Activated CD4-positive, alpha-beta memory T cell treated with anti-CD3 and anti-CD28 coated beads, Interleukin-2, amount 10 ng/mL, durations not matched to agents 7 days and 5 days (primary cell): ENCODE results near the gene FAM174C. TPM values are rescaled to one million over a fixed set of nuclear protein-coding genes. Genes with fewer than 3 reads are reported as not detected.

Experiments
- CTCF ChIA-PET: fragments of 350-600 bp; sonication (Branson Sonifier 250); formaldehyde crosslinking; loops from one replicate; lab custom pipeline; 2021; ENCODE audit warnings: antibody characterized with exemption, inconsistent platforms; lab: Charles Lee
- POLR2A ChIA-PET: fragments of 350-600 bp; sonication (Branson Sonifier 250); formaldehyde crosslinking; loops from one replicate; lab custom pipeline; 2021; ENCODE audit warnings: antibody characterized with exemption; lab: Charles Lee
- DNase-seq: peaks from one replicate; pipeline ENCODE4 v3.0.0-alpha.2; 2020
- H3K27ac Mint-ChIP-seq: one replicate; pipeline ENCODE4 v1.8.0; 2021; ENCODE audit warnings: mild to moderate bottlenecking, mixed read lengths
- H3K27me3 Mint-ChIP-seq: one replicate; pipeline ENCODE4 v1.8.0; 2021; ENCODE audit warnings: mixed read lengths
- H3K36me3 Mint-ChIP-seq: one replicate; pipeline ENCODE4 v1.8.0; 2021; ENCODE audit warnings: low read depth, mixed read lengths
- H3K4me1 Mint-ChIP-seq: one replicate; pipeline ENCODE4 v1.8.0; 2021; ENCODE audit warnings: mixed read lengths
- H3K4me3 Mint-ChIP-seq: one replicate; pipeline ENCODE4 v1.8.0; 2021; ENCODE audit warnings: mild to moderate bottlenecking, mixed read lengths
- H3K9me3 Mint-ChIP-seq: one replicate; pipeline ENCODE4 v1.8.0; 2021; ENCODE audit warnings: mixed read lengths
- total RNA-seq, 2 experiments: library from RNA; stranded (reverse); gene quantifications; one replicate each; pipeline ENCODE4 v1.2.3, GENCODE V29; 2021

The FAM174C gene
- total RNA-seq, 2 experiments from 2014 or later: 45.9 to 50.1 TPM

- Mint-ChIP-seq H3K9me3 (no peaks in the 10 kb centered on the region), H3K27ac (peak overlapping the region; percentile 82), H3K36me3 (peaks cover 24% of the 10 kb centered on the region), H3K4me3 (peak overlapping the region; percentile 80), H3K4me1 (peaks cover 16% of the 10 kb centered on the region), H3K27me3 (no peaks in the 10 kb centered on the region)
- POLR2A ChIA-PET: interaction anchor here (0.6 to 1.6 kb wide), 9 partner anchors 8 to 228 kb away, joined by 3 to 12 read pairs (median 3); partner anchors contain the start of genes ATP5F1D, CIRBP, RNU6-2 and TMEM259
- peak; percentile 97 for DNase-seq
- CTCF ChIA-PET: interaction anchor here (1.0 kb wide), 1 partner anchor 17 kb away, joined by 3 read pairs; no protein-coding TSS in a partner anchor
These were observed 25.9 kb upstream of the FAM174C start for GRCh38 chr19:1249298-1249989.

GRCh38 chr19:1249990-1250436, 25.3 kb upstream of the FAM174C start:
- H3K36me3 Mint-ChIP-seq: peaks cover 28% of the 10 kb centered on the region
- H3K27ac Mint-ChIP-seq: peak overlapping the region; percentile 82
- no peak for DNase-seq
- peak overlapping the region; percentile 80 for H3K4me3 Mint-ChIP-seq
- no peaks in the 10 kb centered on the region for H3K27me3 Mint-ChIP-seq
- H3K4me1 Mint-ChIP-seq: peaks cover 17% of the 10 kb centered on the region
- POLR2A ChIA-PET: interaction anchor here (0.6 to 1.0 kb wide), 4 partner anchors 9 to 229 kb away, joined by 3 to 10 read pairs (median 3); partner anchors contain the start of genes ATP5F1D, CIRBP and RNU6-2
- CTCF ChIA-PET: no interaction called here
- H3K9me3 Mint-ChIP-seq: no peaks in the 10 kb centered on the region

GRCh38 chr19:1250437-1251260, 24.7 kb upstream of the FAM174C start:
- ChIA-PET CTCF (no interaction called here), POLR2A (interaction anchor here (0.6 to 3.3 kb wide), 5 partner anchors 9 to 229 kb away, joined by 3 to 162 read pairs (median 3); partner anchors contain the start of genes ATP5F1D, CIRBP and RNU6-2)
- DNase-seq: peak; percentile 56
- Mint-ChIP-seq H3K27ac (peak overlapping the region; percentile 93), H3K27me3 (no peaks in the 10 kb centered on the region), H3K36me3 (peaks cover 32% of the 10 kb centered on the region), H3K4me3 (peak overlapping the region; percentile 96), H3K9me3 (no peaks in the 10 kb centered on the region), H3K4me1 (peaks cover 22% of the 10 kb centered on the region)

- DNase-seq: peak; percentile 76
- Mint-ChIP-seq H3K36me3 (peaks cover 38% of the 10 kb centered on the region), H3K27me3 (no peaks in the 10 kb centered on the region), H3K4me1 (peaks cover 21% of the 10 kb centered on the region), H3K9me3 (no peaks in the 10 kb centered on the region), H3K4me3 (peak overlapping the region; percentile 96), H3K27ac (peak overlapping the region; percentile 93)
- POLR2A ChIA-PET: interaction anchor here (3.3 kb wide), 1 partner anchor 13 kb away, joined by 162 read pairs; the partner anchor contains the start of gene CIRBP
- CTCF ChIA-PET: interaction anchor here (4.9 kb wide), 1 partner anchor 15 kb away, joined by 44 read pairs; no protein-coding TSS in a partner anchor
These were observed 23.8 kb upstream of the FAM174C start for GRCh38 chr19:1251330-1252220.

- CTCF ChIA-PET: interaction anchor here (0.8 to 4.9 kb wide), 4 partner anchors 8 to 17 kb away, joined by 4 to 44 read pairs (median 18); partner anchors contain the start of genes ATP5F1D and CIRBP
- Mint-ChIP-seq H3K4me3 (peak overlapping the region; percentile 96), H3K27me3 (no peaks in the 10 kb centered on the region), H3K9me3 (no peaks in the 10 kb centered on the region), H3K4me1 (peaks cover 21% of the 10 kb centered on the region), H3K27ac (peak overlapping the region; percentile 93), H3K36me3 (peaks cover 42% of the 10 kb centered on the region)
- POLR2A ChIA-PET: interaction anchor here (0.6 to 3.3 kb wide), 7 partner anchors 8 to 178 kb away, joined by 3 to 162 read pairs (median 6); partner anchors contain the start of genes ATP5F1D, CIRBP and FAM174C
- DNase-seq: peak; percentile 70
These were observed 23.0 kb upstream of the FAM174C start for GRCh38 chr19:1252221-1252820.

- ChIA-PET POLR2A (interaction anchor here (0.6 to 3.3 kb wide), 10 partner anchors 9 to 213 kb away, joined by 3 to 162 read pairs (median 5); partner anchors contain the start of genes ABCA7, ARHGAP45, ATP5F1D and CIRBP), CTCF (interaction anchor here (0.8 to 4.9 kb wide), 4 partner anchors 9 to 16 kb away, joined by 4 to 44 read pairs (median 18); partner anchors contain the start of genes ATP5F1D and CIRBP)
- Mint-ChIP-seq H3K9me3 (no peaks in the 10 kb centered on the region), H3K4me1 (peaks cover 28% of the 10 kb centered on the region), H3K4me3 (peak overlapping the region; percentile 96), H3K36me3 (peaks cover 48% of the 10 kb centered on the region), H3K27me3 (no peaks in the 10 kb centered on the region), H3K27ac (peak overlapping the region; percentile 85)
- peak; percentile 86 for DNase-seq
These were observed 22.4 kb upstream of the FAM174C start for GRCh38 chr19:1252821-1253513.

- H3K27me3 Mint-ChIP-seq: no peaks in the 10 kb centered on the region
- H3K9me3 Mint-ChIP-seq: no peaks in the 10 kb centered on the region
- POLR2A ChIA-PET: interaction anchor here (1.0 to 3.3 kb wide), 9 partner anchors 9 to 214 kb away, joined by 3 to 162 read pairs (median 5); partner anchors contain the start of genes ABCA7, ARHGAP45, ATP5F1D and CIRBP
- peaks cover 54% of the 10 kb centered on the region for H3K36me3 Mint-ChIP-seq
- peak overlapping the region; percentile 85 for H3K27ac Mint-ChIP-seq
- CTCF ChIA-PET: interaction anchor here (0.8 to 4.9 kb wide), 4 partner anchors 9 to 16 kb away, joined by 4 to 44 read pairs (median 18); partner anchors contain the start of genes ATP5F1D and CIRBP
- peaks cover 33% of the 10 kb centered on the region for H3K4me1 Mint-ChIP-seq
- peak overlapping the region; percentile 96 for H3K4me3 Mint-ChIP-seq
- no peak for DNase-seq
These were observed 21.7 kb upstream of the FAM174C start for GRCh38 chr19:1253514-1254080.

- H3K27me3 Mint-ChIP-seq: no peaks in the 10 kb centered on the region
- H3K4me1 Mint-ChIP-seq: peaks cover 37% of the 10 kb centered on the region
- DNase-seq: no peak
- CTCF ChIA-PET: interaction anchor here (1.9 to 4.9 kb wide), 2 partner anchors 10 to 13 kb away, joined by 29 to 44 read pairs; no protein-coding TSS in a partner anchor
- H3K36me3 Mint-ChIP-seq: peaks cover 59% of the 10 kb centered on the region
- H3K9me3 Mint-ChIP-seq: no peaks in the 10 kb centered on the region
- peak overlapping the region; percentile 56 for H3K27ac Mint-ChIP-seq
- POLR2A ChIA-PET: interaction anchor here (1.1 to 3.3 kb wide), 6 partner anchors 10 to 214 kb away, joined by 4 to 162 read pairs (median 8); partner anchors contain the start of genes ABCA7, CIRBP and FAM174C
- peak overlapping the region; percentile 41 for H3K4me3 Mint-ChIP-seq
These were observed 21.2 kb upstream of the FAM174C start for GRCh38 chr19:1254081-1254527.

- H3K36me3 Mint-ChIP-seq: peaks cover 62% of the 10 kb centered on the region
- H3K4me3 Mint-ChIP-seq: peak overlapping the region; percentile 41
These were observed 20.7 kb upstream of the FAM174C start for GRCh38 chr19:1254530-1255185.

More at GRCh38 chr19:1254530-1255185, 20.7 kb upstream of the FAM174C start:
- peak overlapping the region; percentile 56 for H3K27ac Mint-ChIP-seq
- no peak for DNase-seq
- no peaks in the 10 kb centered on the region for H3K9me3 Mint-ChIP-seq
- peaks cover 43% of the 10 kb centered on the region for H3K4me1 Mint-ChIP-seq
- POLR2A ChIA-PET: interaction anchor here (7.3 kb wide), 1 partner anchor 13 kb away, joined by 119 read pairs; the partner anchor contains the start of gene CIRBP
- CTCF ChIA-PET: interaction anchor here (1.7 to 4.9 kb wide), 2 partner anchors 10 to 12 kb away, joined by 8 to 44 read pairs; no protein-coding TSS in a partner anchor
- no peaks in the 10 kb centered on the region for H3K27me3 Mint-ChIP-seq
